ENCODE measurements around the gene MAP4K3. TPM values are rescaled to one million over a fixed set of nuclear protein-coding genes. Genes with fewer than 3 reads are reported as not detected.

MAP4K3 gene
- total RNA-seq, 1 donor from 2014 or later = 18.3 TPM

GRCh38 chr2:39435234-39435633, 1.9 kb downstream of the MAP4K3 start:
- no peak for TF ChIP-seq CTCF (conservative IDR thresholded peaks at IDR 0.05; ENCODE audit: low read depth, low read length)
- DNase-seq (ENCODE audit: low read depth) = no peak
- H3K4me3 ChIP-seq (ENCODE audit: low read depth, low read length) = peak overlapping the region; percentile 88

- TF ChIP-seq CTCF (conservative IDR thresholded peaks at IDR 0.05; ENCODE audit: low read depth, low read length) = no peak
- H3K4me3 ChIP-seq (ENCODE audit: low read depth, low read length) = no peak overlapping the region
- DNase-seq (ENCODE audit: low read depth) = no peak
Measured at GRCh38 chr2:39434233-39434897, 2.7 kb downstream of the MAP4K3 start.

GRCh38 chr2:39433586-39434195, 3.4 kb downstream of the MAP4K3 start:
- no peak for TF ChIP-seq CTCF (conservative IDR thresholded peaks at IDR 0.05; ENCODE audit: low read depth, low read length)
- no peak for DNase-seq (ENCODE audit: low read depth)
- H3K4me3 ChIP-seq (ENCODE audit: low read depth, low read length) = no peak overlapping the region

- H3K4me3 ChIP-seq (ENCODE audit: low read depth, low read length) = no peak overlapping the region
- no peak for TF ChIP-seq CTCF (conservative IDR thresholded peaks at IDR 0.05; ENCODE audit: low read depth, low read length)
Measured at GRCh38 chr2:39432701-39433100, 4.4 kb downstream of the MAP4K3 start.

GRCh38 chr2:39431592-39432316, 5.3 kb downstream of the MAP4K3 start:
- H3K4me3 ChIP-seq (ENCODE audit: low read depth, low read length) = no peak overlapping the region
- no peak for TF ChIP-seq CTCF (conservative IDR thresholded peaks at IDR 0.05; ENCODE audit: low read depth, low read length)
- DNase-seq (ENCODE audit: low read depth) = no peak

More at GRCh38 chr2:39432701-39433100, 4.4 kb downstream of the MAP4K3 start:
- DNase-seq (ENCODE audit: low read depth) = no peak

GRCh38 chr2:39429746-39430145, 7.3 kb downstream of the MAP4K3 start:
- no peak for DNase-seq (ENCODE audit: low read depth)
- no peak for TF ChIP-seq CTCF (conservative IDR thresholded peaks at IDR 0.05; ENCODE audit: low read depth, low read length)
- no peak overlapping the region for H3K4me3 ChIP-seq (ENCODE audit: low read depth, low read length)
